Measurements from ENCODE around the gene DR1.

- no peak for TF ChIP-seq CTCF (conservative IDR thresholded peaks at IDR 0.05; ENCODE audit: low read depth, low read length)
- TF ChIP-seq EZH2 (IDR thresholded peaks at IDR 0.05; ENCODE audit: borderline replicate concordance, low read depth, low read length, poor library complexity, severe bottlenecking): no peak
Observed at GRCh38 chr1:93324486-93325464, 20.9 kb upstream of the DR1 start.

All from A673 (cell line).